Measurements from ENCODE around the gene HCN4. TPM values are rescaled to one million over a fixed set of nuclear protein-coding genes. Genes with fewer than 3 reads are reported as not detected.
"Not testable (repeated sequence)": the region's sequence is repeated elsewhere in the genome, so short reads cannot be mapped to it uniquely, and the experiment has no call there.

HCN4 gene
- under 1 TPM in 1 of 5 experiments, not detected in 4; 0.02 TPM for total RNA-seq
- not detected for polyA plus RNA-seq
- not detected for total RNA-seq

DNA sequence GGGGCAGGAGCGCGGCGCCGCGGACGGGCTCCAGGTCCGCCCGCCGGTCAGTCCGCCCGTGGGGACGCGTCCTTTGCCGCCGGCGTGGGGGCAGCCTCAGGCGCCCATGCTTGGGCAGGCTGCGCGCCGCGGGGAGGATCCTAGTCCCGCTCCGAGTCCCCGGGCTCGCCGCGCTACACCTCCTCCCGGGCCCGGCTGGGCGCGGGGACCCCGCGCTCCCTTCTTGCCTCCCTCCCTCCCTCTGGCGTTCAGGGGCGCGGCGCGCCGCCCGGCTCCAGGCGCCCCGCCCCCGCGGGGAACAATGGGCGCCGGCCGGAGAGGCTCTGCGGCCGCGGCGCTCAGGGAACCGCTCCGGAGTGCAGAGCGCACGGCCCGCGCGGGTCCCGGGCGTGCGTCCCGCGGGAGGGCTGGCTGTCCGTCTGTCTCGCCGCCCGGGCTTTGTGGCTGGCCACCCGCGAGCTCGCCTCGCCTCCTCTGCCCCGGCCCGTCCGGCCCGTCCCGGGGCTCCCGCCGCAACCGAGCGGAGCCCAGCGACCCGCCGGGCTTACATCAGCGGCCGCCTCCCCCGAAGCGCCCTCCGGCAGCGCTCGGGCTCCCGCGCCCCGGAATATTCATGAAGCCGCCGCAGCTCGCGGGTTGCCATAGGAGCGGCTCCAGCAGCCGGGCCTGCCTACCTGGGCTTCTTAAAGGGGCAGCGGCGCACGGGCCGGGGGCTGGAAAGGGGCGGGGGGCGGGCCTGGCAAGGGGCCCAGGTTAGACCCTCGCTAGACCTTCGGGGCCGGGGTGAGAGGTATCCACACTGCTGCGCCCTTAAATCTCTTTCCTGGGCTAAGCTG, at the start of gene HCN4:
HCN4 (minus strand) TSS at position 658 of the 836 bp plus-strand sequence. CDS start 688 bp downstream, outside the sequence.
- intact Hi-C loops (cut with micrococcal nuclease), result no loop called here
- H3K4me1 Mint-ChIP-seq, result peaks cover 0 to 3% (median 0%) of the 10 kb centered on the region in 7 donors

DNA sequence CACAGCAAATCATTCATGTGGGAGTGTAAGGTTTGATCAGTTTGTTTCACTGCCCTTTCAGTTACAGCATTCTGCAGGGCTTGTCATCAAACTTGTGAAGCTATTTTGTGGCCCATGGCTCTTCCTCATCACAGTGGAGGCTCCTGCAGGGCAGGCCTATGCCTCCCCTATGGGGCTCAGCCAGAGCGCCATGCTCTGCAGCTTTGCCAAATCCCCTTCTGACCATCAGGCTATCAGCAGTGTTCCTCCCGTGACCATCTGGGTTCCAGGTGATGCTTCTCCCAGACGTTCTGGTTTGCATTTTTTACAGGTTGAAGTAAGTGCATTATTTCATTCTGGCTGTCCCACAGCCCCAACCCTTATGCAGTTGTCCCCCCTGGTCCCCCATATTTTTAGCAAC, 46.1 kb upstream of the HCN4 start:
- no peaks in the 10 kb centered on the region for H3K4me1 Mint-ChIP-seq
- Histone ChIP-seq H3K4me1 (ENCODE audit: control insufficient read depth in 2 of 2, insufficient read depth in 2 of 2, low read length in 2 of 2) (no peaks in the 10 kb centered on the region), H3K36me3 (ENCODE audit: control insufficient read depth in 2 of 3, insufficient read depth in 3 of 3, low read length in 3 of 3) (no peaks in the 10 kb centered on the region), H3K4me3 (ENCODE audit: low read length) (no peak overlapping the region), H3K9me3 (ENCODE audit: control insufficient read depth in 2 of 3, low read length in 3 of 3) (no peaks in the 10 kb centered on the region), H3K27me3 (ENCODE audit: control insufficient read depth in 2 of 2, insufficient read depth in 2 of 2, low read length in 2 of 2) (peaks cover 0 to 6% of the 10 kb centered on the region in 2 donors), H3K27ac (ENCODE audit: low read depth, low read length) (no peak overlapping the region)
- no peaks in the 10 kb centered on the region for H3K9me3 Mint-ChIP-seq
- intact Hi-C loops (cut with micrococcal nuclease), result no loop called here
- no peak for DNase-seq
- peaks cover 11 to 20% (median 19%) of the 10 kb centered on the region in 5 donors for H3K27me3 Mint-ChIP-seq
- no peak overlapping the region for H3K4me3 Mint-ChIP-seq
- CTCF ChIA-PET, result no interaction called here
- H3K36me3 Mint-ChIP-seq, result no peaks in the 10 kb centered on the region
- ATAC-seq, result no peak
- POLR2A ChIA-PET, result no interaction called here
- no peak overlapping the region for H3K27ac Mint-ChIP-seq

More for the DNA sequence above, at the start of gene HCN4:
- Histone ChIP-seq H3K4me3 (ENCODE audit: low read length) (no peak within 1 kb of the TSS), H3K9me3 (ENCODE audit: control insufficient read depth in 2 of 3, low read length in 3 of 3) (no peaks in the 10 kb centered on the region), H3K27ac (ENCODE audit: low read depth, low read length) (no peak within 1 kb of the TSS), H3K27me3 (ENCODE audit: control insufficient read depth in 2 of 2, insufficient read depth in 2 of 2, low read length in 2 of 2) (no peaks in the 10 kb centered on the region), H3K36me3 (ENCODE audit: control insufficient read depth in 2 of 3, insufficient read depth in 3 of 3, low read length in 3 of 3) (no peaks in the 10 kb centered on the region), H3K4me1 (ENCODE audit: control insufficient read depth in 2 of 2, insufficient read depth in 2 of 2, low read length in 2 of 2) (no peaks in the 10 kb centered on the region)
- ChIA-PET POLR2A (no interaction called here), CTCF (no interaction called here)
- H3K27ac Mint-ChIP-seq, result no peak within 1 kb of the TSS
- H3K4me3 Mint-ChIP-seq, result no peak within 1 kb of the TSS
- H3K36me3 Mint-ChIP-seq, result no peaks in the 10 kb centered on the region
- ATAC-seq (no peak), DNase-seq (no peak)
- peaks cover 52 to 69% (median 61%) of the 10 kb centered on the region in 5 donors for H3K27me3 Mint-ChIP-seq
- no peaks in the 10 kb centered on the region for H3K9me3 Mint-ChIP-seq

DNA sequence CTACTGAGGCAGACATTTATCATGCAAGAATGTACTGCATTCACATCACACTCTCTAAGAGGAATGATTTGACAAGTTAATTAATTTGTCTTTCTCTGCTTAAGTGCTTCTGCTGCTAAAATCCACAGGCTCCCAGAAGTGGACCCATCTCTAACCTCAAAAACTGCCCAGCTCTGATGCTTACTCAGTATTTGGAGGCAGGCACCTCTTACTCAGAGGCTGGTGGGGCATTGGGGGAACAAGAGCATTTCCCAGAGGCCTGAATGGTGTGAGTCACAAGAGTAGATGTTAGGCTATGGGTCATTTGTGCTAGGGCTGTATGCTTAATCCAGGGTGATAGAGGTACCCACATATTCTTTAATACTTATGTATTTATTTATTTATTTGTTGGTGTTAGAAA, 34.4 kb upstream of the HCN4 start:
- H3K27ac ChIP-seq (ENCODE audit: low read depth, low read length), result no peak overlapping the region
- ATAC-seq, result no peak
- no peak overlapping the region for H3K27ac Mint-ChIP-seq
- H3K9me3 Mint-ChIP-seq, result peaks cover 0 to 2% (median 0%) of the 10 kb centered on the region in 11 donors
- H3K36me3 ChIP-seq (ENCODE audit: control insufficient read depth in 2 of 3, insufficient read depth in 3 of 3, low read length in 3 of 3), result no peaks in the 10 kb centered on the region
- no peaks in the 10 kb centered on the region for H3K4me1 ChIP-seq (ENCODE audit: control insufficient read depth in 2 of 2, insufficient read depth in 2 of 2, low read length in 2 of 2)
- DNase-seq, result no peak
- no peaks in the 10 kb centered on the region for H3K4me1 Mint-ChIP-seq
- peaks cover 15 to 23% (median 18%) of the 10 kb centered on the region in 5 donors for H3K27me3 Mint-ChIP-seq
- no peak overlapping the region for H3K4me3 Mint-ChIP-seq
- ChIA-PET POLR2A (interaction anchor here (0.6 kb wide), 1 partner anchor 11 kb away, joined by 4 read pairs; no protein-coding TSS in a partner anchor), CTCF (no interaction called here)
- H3K9me3 ChIP-seq (ENCODE audit: control insufficient read depth in 2 of 3, low read length in 3 of 3), result no peaks in the 10 kb centered on the region
- intact Hi-C loops (cut with micrococcal nuclease), result no loop called here
- H3K27me3 ChIP-seq (ENCODE audit: control insufficient read depth in 2 of 2, insufficient read depth in 2 of 2, low read length in 2 of 2), result no peaks in the 10 kb centered on the region
- no peak overlapping the region for H3K4me3 ChIP-seq (ENCODE audit: low read length)
- H3K36me3 Mint-ChIP-seq, result no peaks in the 10 kb centered on the region

DNA sequence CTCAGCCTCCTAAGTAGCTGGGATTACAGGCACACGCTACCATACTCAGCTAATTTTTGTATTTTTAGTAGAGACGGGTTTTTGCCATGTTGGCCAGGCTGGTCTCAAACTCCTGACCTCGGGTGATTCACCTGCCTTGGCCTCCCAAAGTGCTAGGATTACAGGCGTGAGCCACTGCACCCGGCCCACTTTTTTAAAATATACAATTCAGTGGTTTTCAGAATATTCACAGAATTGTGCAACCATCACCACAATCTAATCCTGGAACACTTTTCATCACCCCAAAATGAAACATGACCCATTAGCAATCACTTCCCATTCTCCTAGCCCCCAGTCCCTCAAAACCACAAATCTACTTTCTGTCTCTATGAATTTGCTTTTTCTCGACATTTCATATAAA, 31.5 kb upstream of the HCN4 start:
- POLR2A ChIA-PET; H3K27ac Mint-ChIP-seq; ATAC-seq; DNase-seq; H3K4me3 ChIP-seq (ENCODE audit: low read length); H3K36me3 ChIP-seq (ENCODE audit: control insufficient read depth in 2 of 3, insufficient read depth in 3 of 3, low read length in 3 of 3); H3K4me1 ChIP-seq (ENCODE audit: control insufficient read depth in 2 of 2, insufficient read depth in 2 of 2, low read length in 2 of 2); H3K4me3 Mint-ChIP-seq; H3K9me3 ChIP-seq (ENCODE audit: control insufficient read depth in 2 of 3, low read length in 3 of 3); H3K27ac ChIP-seq (ENCODE audit: low read depth, low read length); H3K9me3 Mint-ChIP-seq; H3K36me3 Mint-ChIP-seq; CTCF ChIA-PET; H3K4me1 Mint-ChIP-seq; intact Hi-C loops (cut with micrococcal nuclease); H3K27me3 ChIP-seq (ENCODE audit: control insufficient read depth in 2 of 2, insufficient read depth in 2 of 2, low read length in 2 of 2): not testable (repeated sequence)
- peaks cover 5 to 31% (median 10%) of the 10 kb centered on the region in 5 donors for H3K27me3 Mint-ChIP-seq

DNA sequence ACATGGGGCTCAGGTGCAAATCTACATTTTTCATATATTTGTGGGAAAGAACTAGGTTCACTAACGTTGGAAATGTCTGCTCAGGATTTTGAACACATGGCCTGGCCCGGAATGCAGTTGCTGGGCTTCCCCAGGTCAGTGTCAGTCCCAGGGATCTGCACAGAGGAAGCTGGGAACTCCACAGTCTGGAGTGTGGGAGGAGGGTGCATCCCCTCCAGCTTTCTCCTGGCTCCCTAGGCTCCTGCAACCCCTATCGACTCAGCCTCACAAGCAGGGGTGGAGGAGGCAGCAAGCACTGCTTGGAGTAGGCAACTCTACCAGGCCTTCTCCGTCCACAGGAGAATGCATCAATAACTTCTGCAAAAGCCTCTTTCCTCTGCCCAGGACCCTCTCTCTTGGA, 30.1 kb upstream of the HCN4 start:
- no peak for DNase-seq
- H3K27ac Mint-ChIP-seq, result no peak overlapping the region
- H3K4me3 Mint-ChIP-seq, result no peak overlapping the region
- CTCF ChIA-PET, result no interaction called here
- H3K36me3 Mint-ChIP-seq, result no peaks in the 10 kb centered on the region
- Histone ChIP-seq H3K27ac (ENCODE audit: low read depth, low read length) (no peak overlapping the region), H3K9me3 (ENCODE audit: control insufficient read depth in 2 of 3, low read length in 3 of 3) (no peaks in the 10 kb centered on the region), H3K4me3 (ENCODE audit: low read length) (no peak overlapping the region), H3K27me3 (ENCODE audit: control insufficient read depth in 2 of 2, insufficient read depth in 2 of 2, low read length in 2 of 2) (no peaks in the 10 kb centered on the region), H3K36me3 (ENCODE audit: control insufficient read depth in 2 of 3, insufficient read depth in 3 of 3, low read length in 3 of 3) (no peaks in the 10 kb centered on the region), H3K4me1 (ENCODE audit: control insufficient read depth in 2 of 2, insufficient read depth in 2 of 2, low read length in 2 of 2) (no peaks in the 10 kb centered on the region)
- peaks cover 0 to 2% (median 0%) of the 10 kb centered on the region in 11 donors for H3K9me3 Mint-ChIP-seq
- no peak for ATAC-seq
- POLR2A ChIA-PET, result no interaction called here
- H3K27me3 Mint-ChIP-seq, result peaks cover 6 to 25% (median 9%) of the 10 kb centered on the region in 5 donors
- H3K4me1 Mint-ChIP-seq, result no peaks in the 10 kb centered on the region
- intact Hi-C loops (cut with micrococcal nuclease), result no loop called here

DNA sequence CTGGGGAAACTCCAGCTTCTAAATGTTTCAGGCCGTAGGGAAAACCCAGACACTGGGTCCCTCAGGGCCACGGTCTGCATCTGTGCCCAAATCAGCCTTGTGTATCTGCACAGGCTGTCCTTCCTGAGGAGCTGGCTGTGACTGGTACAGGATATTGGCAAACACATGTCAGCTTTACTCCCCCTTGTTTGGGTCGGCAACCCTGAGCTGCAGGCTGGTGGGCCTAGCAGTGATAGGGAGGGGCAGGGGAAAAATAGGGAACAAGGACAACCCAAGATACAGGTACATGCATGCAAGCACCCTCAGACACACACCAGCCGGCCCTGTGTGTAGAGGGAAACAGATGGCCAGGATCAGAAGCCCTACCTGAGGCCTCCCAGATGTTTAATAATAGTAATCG, 28.7 kb upstream of the HCN4 start:
- H3K4me1 Mint-ChIP-seq, result no peaks in the 10 kb centered on the region
- peaks cover 7 to 25% (median 11%) of the 10 kb centered on the region in 5 donors for H3K27me3 Mint-ChIP-seq
- peaks cover 0 to 2% (median 0%) of the 10 kb centered on the region in 11 donors for H3K9me3 Mint-ChIP-seq
- intact Hi-C loops (cut with micrococcal nuclease), result no loop called here
- H3K36me3 ChIP-seq (ENCODE audit: control insufficient read depth in 2 of 3, insufficient read depth in 3 of 3, low read length in 3 of 3), result no peaks in the 10 kb centered on the region
- H3K9me3 ChIP-seq (ENCODE audit: control insufficient read depth in 2 of 3, low read length in 3 of 3), result no peaks in the 10 kb centered on the region
- no peak overlapping the region for H3K27ac ChIP-seq (ENCODE audit: low read depth, low read length)
- DNase-seq (no peak), ATAC-seq (no peak)
- H3K27me3 ChIP-seq (ENCODE audit: control insufficient read depth in 2 of 2, insufficient read depth in 2 of 2, low read length in 2 of 2), result no peaks in the 10 kb centered on the region
- H3K36me3 Mint-ChIP-seq, result no peaks in the 10 kb centered on the region
- H3K4me3 Mint-ChIP-seq, result no peak overlapping the region
- H3K4me1 ChIP-seq (ENCODE audit: control insufficient read depth in 2 of 2, insufficient read depth in 2 of 2, low read length in 2 of 2), result no peaks in the 10 kb centered on the region
- H3K4me3 ChIP-seq (ENCODE audit: low read length), result no peak overlapping the region
- POLR2A ChIA-PET, result no interaction called here
- CTCF ChIA-PET, result no interaction called here
- no peak overlapping the region for H3K27ac Mint-ChIP-seq

DNA sequence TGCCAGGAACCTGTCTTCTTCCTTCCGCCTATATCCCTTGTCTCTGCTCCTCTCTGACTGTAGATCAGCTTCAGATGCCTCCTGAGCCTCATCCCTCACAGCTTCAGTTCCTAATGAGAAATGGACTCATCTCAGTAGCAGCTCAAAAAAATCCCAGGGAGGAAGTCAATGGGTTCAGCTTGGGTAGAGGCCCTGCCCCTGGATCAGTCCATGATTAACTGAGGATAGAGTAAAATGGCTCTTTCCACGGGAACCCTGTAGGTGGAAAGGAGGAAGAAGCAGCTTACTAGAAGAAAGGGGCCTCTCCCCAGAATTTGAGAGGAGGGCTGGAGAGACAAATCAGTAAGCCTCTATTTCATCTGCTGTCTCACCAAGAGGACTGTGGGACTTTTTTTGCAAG, 26.9 kb upstream of the HCN4 start:
- Histone ChIP-seq H3K4me3 (ENCODE audit: low read length) (no peak overlapping the region), H3K36me3 (ENCODE audit: control insufficient read depth in 2 of 3, insufficient read depth in 3 of 3, low read length in 3 of 3) (no peaks in the 10 kb centered on the region), H3K27ac (ENCODE audit: low read depth, low read length) (no peak overlapping the region), H3K9me3 (ENCODE audit: control insufficient read depth in 2 of 3, low read length in 3 of 3) (no peaks in the 10 kb centered on the region), H3K4me1 (ENCODE audit: control insufficient read depth in 2 of 2, insufficient read depth in 2 of 2, low read length in 2 of 2) (no peaks in the 10 kb centered on the region), H3K27me3 (ENCODE audit: control insufficient read depth in 2 of 2, insufficient read depth in 2 of 2, low read length in 2 of 2) (no peaks in the 10 kb centered on the region)
- intact Hi-C loops (cut with micrococcal nuclease), result no loop called here
- Mint-ChIP-seq H3K4me3 (no peak overlapping the region), H3K9me3 (peaks cover 0 to 2% (median 0%) of the 10 kb centered on the region in 11 donors), H3K27me3 (peaks cover 7 to 40% (median 19%) of the 10 kb centered on the region in 5 donors), H3K27ac (no peak overlapping the region), H3K4me1 (no peaks in the 10 kb centered on the region), H3K36me3 (no peaks in the 10 kb centered on the region)
- no peak for DNase-seq
- CTCF ChIA-PET, result no interaction called here
- POLR2A ChIA-PET, result no interaction called here
- ATAC-seq, result no peak
